K562 (cell line): ENCODE results near the gene TTC21A. TPM values are rescaled to one million over a fixed set of nuclear protein-coding genes. Genes with fewer than 3 reads are reported as not detected.

Source experiments
- ARHGAP35 ChIP-seq: fragments of 450-650 bp; IDR thresholded peaks from 2 replicates; pipeline ENCODE4 v1.6.1; 2018; ENCODE audit not compliant: partially characterized antibody
- CBFA2T3 ChIP-seq: fragments of 450-650 bp; IDR thresholded peaks from 2 replicates; pipeline ENCODE4 v1.6.1; 2017
- CBX3 ChIP-seq, 2 experiments: IDR thresholded peaks; 1 replicate in 1 of 2; 2 replicates in 1 of 2; pipeline ENCODE4 v1.6.1; 2012; ENCODE audit warnings: inconsistent platforms in 2 of 2, low read length in 2 of 2, borderline replicate concordance in 1 of 2, control low read depth in 1 of 2
- ESRRB ChIP-seq: fragments of 250-450 bp; sonication (Bioruptor Pico); IDR thresholded peaks from 2 replicates; pipeline ENCODE4 v1.5.0; 2020; ENCODE audit warnings: mild to moderate bottlenecking, moderate library complexity, borderline replicate concordance
- HDAC2 ChIP-seq: fragments of 450-650 bp; IDR thresholded peaks from 2 replicates; pipeline ENCODE4 v1.6.1; 2016; ENCODE audit warnings: mild to moderate bottlenecking
- LARP7 ChIP-seq: fragments of 450-650 bp; IDR thresholded peaks from 2 replicates; pipeline ENCODE4 v1.6.1; 2016
- MEIS2 ChIP-seq: fragments of 450-650 bp; IDR thresholded peaks from 2 replicates; pipeline ENCODE4 v1.6.1; 2014; ENCODE audit warnings: mild to moderate bottlenecking; ENCODE audit not compliant: partially characterized antibody
- SIN3A ChIP-seq, 2 experiments: fragments of 150-350 bp in 1 of 2; IDR thresholded peaks; 2 replicates each; pipeline ENCODE4 v1.6.1; 2011 to 2016; ENCODE audit warnings: borderline replicate concordance in 2 of 2, low read depth in 2 of 2, low read length in 2 of 2, mild to moderate bottlenecking in 2 of 2, moderate library complexity in 2 of 2; ENCODE audit not compliant: control insufficient read depth in 1 of 2
- SIX5 ChIP-seq, 2 experiments: IDR thresholded peaks; 2 replicates each; pipeline ENCODE4 v1.6.1; 2011; ENCODE audit warnings: low read length in 2 of 2, borderline replicate concordance in 1 of 2, low read depth in 1 of 2, mild to moderate bottlenecking in 1 of 2, moderate library complexity in 1 of 2; ENCODE audit not compliant: insufficient read depth in 1 of 2
- STAG1 ChIP-seq: sonication (generic); formaldehyde crosslinking; IDR thresholded peaks from 2 replicates; pipeline ENCODE4 v1.5.0; 2020; ENCODE audit warnings: missing genetic modification reagents, borderline replicate concordance
- TCFL5 ChIP-seq: fragments of 250-450 bp; sonication (Bioruptor Pico); conservative IDR thresholded peaks from 2 replicates; pipeline ENCODE4 v1.6.1; 2021; ENCODE audit warnings: mild to moderate bottlenecking, moderate library complexity, matching md5 sums
- TEAD1 ChIP-seq, 2 experiments: fragments of 450-650 bp in 1 of 2; sonication (generic) in 1 of 2; formaldehyde crosslinking; IDR thresholded peaks; 2 replicates each; pipeline versions ENCODE4 v1.4.0 to v1.8.0; 2020 to 2022; ENCODE audit warnings: mild to moderate bottlenecking in 2 of 2, missing genetic modification reagents in 1 of 2
- XRCC5 ChIP-seq: fragments of 200-400 bp; formaldehyde crosslinking; IDR thresholded peaks from 2 replicates; pipeline ENCODE4 v1.6.1; 2017; ENCODE audit warnings: low read depth, mild to moderate bottlenecking, low read length
- ZFP36 ChIP-seq: fragments of 150-350 bp; IDR thresholded peaks from 2 replicates; pipeline ENCODE4 v1.6.1; 2018; ENCODE audit warnings: low read length, low read depth; ENCODE audit not compliant: partially characterized antibody
- ZNF24 ChIP-seq: fragments of 450-650 bp; IDR thresholded peaks from 2 replicates; pipeline ENCODE4 v1.6.1; 2016
- ZNF830 ChIP-seq: fragments of 250-450 bp; sonication (Bioruptor Pico); IDR thresholded peaks from 2 replicates; pipeline ENCODE4 v1.5.0; 2021; ENCODE audit warnings: mild to moderate bottlenecking
- polyA plus RNA-seq, 8 experiments: library from polyadenylated mRNA; depleted of rRNA in 4 of 8; stranded (reverse) in 5 of 8; unstranded in 3 of 8; fragments of >200 nt; fragmentation: Nextera tagmentation in 2 of 8; fragmentation: Illumina TruSeq in 1 of 8; extraction: Ambion mirVana in 2 of 8; extraction: Trizol in 1 of 8; gene quantifications; 2 replicates each; pipeline versions ENCODE4 v1.2.1 to v1.2.3, GENCODE V29; 2011 to 2014; ENCODE audit warnings: inconsistent platforms in 1 of 8, missing spikeins in 1 of 8
- total RNA-seq, 7 experiments: library from RNA; depleted of rRNA in 6 of 7; stranded (reverse); fragments of >200 nt in 6 of 7; fragmentation: Illumina TruSeq in 2 of 7; extraction: Trizol in 2 of 7; gene quantifications; 2 replicates each; pipeline versions ENCODE4 v1.2.1 to v1.2.3, GENCODE V29; 2011 to 2021; ENCODE audit warnings: low replicate concordance in 1 of 7
- TF ChIP-seq, protein P1 (sequence below): sonication (generic); formaldehyde crosslinking; IDR thresholded peaks from 2 replicates; pipeline ENCODE4 v1.8.0; 2023; ENCODE audit warnings: mild to moderate bottlenecking, missing genetic modification reagents
- TF ChIP-seq, protein P2 (sequence below), 2 experiments: fragments of 450-650 bp in 1 of 2; IDR thresholded peaks; 2 replicates each; pipeline ENCODE4 v1.6.1; 2011 to 2017; ENCODE audit warnings: low read depth in 2 of 2, antibody characterized with exemption in 1 of 2, borderline replicate concordance in 1 of 2, low read length in 1 of 2, mild to moderate bottlenecking in 1 of 2, mixed read lengths in 1 of 2; ENCODE audit not compliant: control insufficient read depth in 1 of 2
- TF ChIP-seq, protein P3 (sequence below): fragments of 250-450 bp; sonication (Bioruptor Pico); IDR thresholded peaks from 2 replicates; pipeline ENCODE4 v1.4.0; 2020; ENCODE audit warnings: mild to moderate bottlenecking

The TTC21A gene
- total and polyA plus RNA-seq, 9 of the 15 experiments (the other 6 are each of a cell fraction or from before 2014, with no cell fraction given): 0.22 to 1.4 (median 0.70) TPM

DNA sequence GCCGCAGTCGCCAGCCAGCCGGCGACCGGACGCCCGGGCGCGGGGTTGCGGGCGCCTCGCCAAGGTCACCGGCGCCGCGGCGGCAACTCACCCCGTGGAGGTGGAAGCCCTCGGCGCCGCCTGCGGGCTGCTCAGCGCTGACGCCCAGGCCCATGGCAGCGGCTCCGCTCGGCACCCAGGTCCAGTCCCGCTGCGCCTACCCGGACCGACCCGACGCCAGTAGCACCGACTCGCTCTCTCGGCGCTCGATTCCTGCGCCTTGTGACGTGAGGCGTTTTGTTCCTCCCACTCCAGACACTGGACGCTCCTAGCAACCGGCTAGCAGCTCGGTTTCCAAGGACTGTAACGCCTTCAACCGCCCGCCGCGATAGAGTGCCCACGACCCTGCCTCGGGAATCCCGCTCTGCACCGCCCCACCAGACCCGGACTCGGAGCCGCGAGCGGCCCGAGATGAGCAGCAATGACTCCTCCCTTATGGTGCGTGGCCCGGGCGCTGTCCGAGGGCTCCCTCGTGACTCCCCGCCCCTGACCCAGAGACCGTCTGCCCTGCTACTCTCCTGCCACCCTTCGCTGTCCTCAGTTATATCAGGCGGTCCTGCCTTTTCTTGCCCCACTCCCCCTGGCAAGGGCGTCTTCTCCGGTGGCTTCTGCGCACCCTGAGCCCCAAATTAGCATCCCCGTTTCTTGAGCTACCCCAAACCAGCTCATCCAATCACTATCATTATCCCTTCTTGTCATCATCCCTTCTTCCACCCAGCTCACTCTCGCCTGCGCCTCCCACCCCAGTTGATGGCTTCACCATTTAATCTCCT lies at the start of gene TTC21A, which contains the start of gene GORASP1 (continued):
- TF ChIP-seq, protein P1, sequence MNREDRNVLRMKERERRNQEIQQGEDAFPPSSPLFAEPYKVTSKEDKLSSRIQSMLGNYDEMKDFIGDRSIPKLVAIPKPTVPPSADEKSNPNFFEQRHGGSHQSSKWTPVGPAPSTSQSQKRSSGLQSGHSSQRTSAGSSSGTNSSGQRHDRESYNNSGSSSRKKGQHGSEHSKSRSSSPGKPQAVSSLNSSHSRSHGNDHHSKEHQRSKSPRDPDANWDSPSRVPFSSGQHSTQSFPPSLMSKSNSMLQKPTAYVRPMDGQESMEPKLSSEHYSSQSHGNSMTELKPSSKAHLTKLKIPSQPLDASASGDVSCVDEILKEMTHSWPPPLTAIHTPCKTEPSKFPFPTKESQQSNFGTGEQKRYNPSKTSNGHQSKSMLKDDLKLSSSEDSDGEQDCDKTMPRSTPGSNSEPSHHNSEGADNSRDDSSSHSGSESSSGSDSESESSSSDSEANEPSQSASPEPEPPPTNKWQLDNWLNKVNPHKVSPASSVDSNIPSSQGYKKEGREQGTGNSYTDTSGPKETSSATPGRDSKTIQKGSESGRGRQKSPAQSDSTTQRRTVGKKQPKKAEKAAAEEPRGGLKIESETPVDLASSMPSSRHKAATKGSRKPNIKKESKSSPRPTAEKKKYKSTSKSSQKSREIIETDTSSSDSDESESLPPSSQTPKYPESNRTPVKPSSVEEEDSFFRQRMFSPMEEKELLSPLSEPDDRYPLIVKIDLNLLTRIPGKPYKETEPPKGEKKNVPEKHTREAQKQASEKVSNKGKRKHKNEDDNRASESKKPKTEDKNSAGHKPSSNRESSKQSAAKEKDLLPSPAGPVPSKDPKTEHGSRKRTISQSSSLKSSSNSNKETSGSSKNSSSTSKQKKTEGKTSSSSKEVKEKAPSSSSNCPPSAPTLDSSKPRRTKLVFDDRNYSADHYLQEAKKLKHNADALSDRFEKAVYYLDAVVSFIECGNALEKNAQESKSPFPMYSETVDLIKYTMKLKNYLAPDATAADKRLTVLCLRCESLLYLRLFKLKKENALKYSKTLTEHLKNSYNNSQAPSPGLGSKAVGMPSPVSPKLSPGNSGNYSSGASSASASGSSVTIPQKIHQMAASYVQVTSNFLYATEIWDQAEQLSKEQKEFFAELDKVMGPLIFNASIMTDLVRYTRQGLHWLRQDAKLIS (CRISPR knock-in tag): 0 out of 2 replicates have a peak, but pooled peaks have one; percentile 31
- TF ChIP-seq ARHGAP35: no peak
- no peak for TF ChIP-seq ZFP36
- TF ChIP-seq SIX5 (IDR thresholded peaks at IDR 0.05; ENCODE audit: borderline replicate concordance in 1 of 2, insufficient read depth in 1 of 2, low read depth in 1 of 2, low read length in 2 of 2): no peak
- no peak for TF ChIP-seq LARP7
- peak; percentile 70; the same call in 1 of the 2 replicates for TF ChIP-seq HDAC2
- TF ChIP-seq TCFL5 (CRISPR knock-in tag): no peak
- TF ChIP-seq STAG1 (CRISPR knock-in tag): no peak
- no peak for TF ChIP-seq ZNF830 (CRISPR knock-in tag)
- TF ChIP-seq ZNF24: no peak
- TF ChIP-seq CBX3 (IDR thresholded peaks at IDR 0.05; ENCODE audit: borderline replicate concordance in 1 of 2, low read length in 2 of 2): no peak
- TF ChIP-seq, protein P2, sequence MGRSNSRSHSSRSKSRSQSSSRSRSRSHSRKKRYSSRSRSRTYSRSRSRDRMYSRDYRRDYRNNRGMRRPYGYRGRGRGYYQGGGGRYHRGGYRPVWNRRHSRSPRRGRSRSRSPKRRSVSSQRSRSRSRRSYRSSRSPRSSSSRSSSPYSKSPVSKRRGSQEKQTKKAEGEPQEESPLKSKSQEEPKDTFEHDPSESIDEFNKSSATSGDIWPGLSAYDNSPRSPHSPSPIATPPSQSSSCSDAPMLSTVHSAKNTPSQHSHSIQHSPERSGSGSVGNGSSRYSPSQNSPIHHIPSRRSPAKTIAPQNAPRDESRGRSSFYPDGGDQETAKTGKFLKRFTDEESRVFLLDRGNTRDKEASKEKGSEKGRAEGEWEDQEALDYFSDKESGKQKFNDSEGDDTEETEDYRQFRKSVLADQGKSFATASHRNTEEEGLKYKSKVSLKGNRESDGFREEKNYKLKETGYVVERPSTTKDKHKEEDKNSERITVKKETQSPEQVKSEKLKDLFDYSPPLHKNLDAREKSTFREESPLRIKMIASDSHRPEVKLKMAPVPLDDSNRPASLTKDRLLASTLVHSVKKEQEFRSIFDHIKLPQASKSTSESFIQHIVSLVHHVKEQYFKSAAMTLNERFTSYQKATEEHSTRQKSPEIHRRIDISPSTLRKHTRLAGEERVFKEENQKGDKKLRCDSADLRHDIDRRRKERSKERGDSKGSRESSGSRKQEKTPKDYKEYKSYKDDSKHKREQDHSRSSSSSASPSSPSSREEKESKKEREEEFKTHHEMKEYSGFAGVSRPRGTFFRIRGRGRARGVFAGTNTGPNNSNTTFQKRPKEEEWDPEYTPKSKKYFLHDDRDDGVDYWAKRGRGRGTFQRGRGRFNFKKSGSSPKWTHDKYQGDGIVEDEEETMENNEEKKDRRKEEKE (IDR thresholded peaks at IDR 0.05; ENCODE audit: borderline replicate concordance in 1 of 2, control insufficient read depth in 1 of 2, low read depth in 2 of 2, low read length in 1 of 2): no peak
- no peak for TF ChIP-seq XRCC5
- no peak for TF ChIP-seq ESRRB (CRISPR knock-in tag)
- TF ChIP-seq CBFA2T3: no peak
- no peak for TF ChIP-seq MEIS2
- TF ChIP-seq, protein P3, sequence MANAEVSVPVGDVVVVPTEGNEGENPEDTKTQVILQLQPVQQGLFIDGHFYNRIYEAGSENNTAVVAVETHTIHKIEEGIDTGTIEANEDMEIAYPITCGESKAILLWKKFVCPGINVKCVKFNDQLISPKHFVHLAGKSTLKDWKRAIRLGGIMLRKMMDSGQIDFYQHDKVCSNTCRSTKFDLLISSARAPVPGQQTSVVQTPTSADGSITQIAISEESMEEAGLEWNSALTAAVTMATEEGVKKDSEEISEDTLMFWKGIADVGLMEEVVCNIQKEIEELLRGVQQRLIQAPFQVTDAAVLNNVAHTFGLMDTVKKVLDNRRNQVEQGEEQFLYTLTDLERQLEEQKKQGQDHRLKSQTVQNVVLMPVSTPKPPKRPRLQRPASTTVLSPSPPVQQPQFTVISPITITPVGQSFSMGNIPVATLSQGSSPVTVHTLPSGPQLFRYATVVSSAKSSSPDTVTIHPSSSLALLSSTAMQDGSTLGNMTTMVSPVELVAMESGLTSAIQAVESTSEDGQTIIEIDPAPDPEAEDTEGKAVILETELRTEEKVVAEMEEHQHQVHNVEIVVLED (CRISPR knock-in tag): 0 out of 2 replicates have a peak, but pooled peaks have one; percentile 43
- peak; percentile 65 to 86; a peak in 3 of 4 replicates for TF ChIP-seq SIN3A (IDR thresholded peaks at IDR 0.05; ENCODE audit: borderline replicate concordance in 2 of 2, control insufficient read depth in 1 of 2, low read depth in 2 of 2, low read length in 2 of 2)
- TF ChIP-seq TEAD1 (CRISPR knock-in tag; IDR thresholded peaks at IDR 0.05): peak in 1 of 2 experiments; percentile 57; a peak in 1 of 4 replicates
